Neural progenitor cell (in vitro differentiated cells): ENCODE results near the gene TTYH1. TPM values are rescaled to one million over a fixed set of nuclear protein-coding genes. Genes with fewer than 3 reads are reported as not detected.

Source experiments
- DNase-seq: peaks from one replicate; pipeline ENCODE4 v3.0.0-alpha.2; 2016; ENCODE audit warnings: low spot score
- H2AFZ ChIP-seq: fragments of 200-600 bp; sonication (generic); replicated peaks from 2 replicates; pipeline ENCODE4 v1.6.1; 2016; ENCODE audit warnings: antibody characterized with exemption
- H3F3A ChIP-seq: fragments of 200-600 bp; sonication (generic); 2 replicates; pipeline ENCODE4 v1.6.1; 2016; ENCODE audit warnings: antibody characterized with exemption, low read depth
- H3K27ac ChIP-seq: fragments of 200-600 bp; sonication (generic); 2 replicates; pipeline ENCODE4 v1.5.1; 2016; ENCODE audit warnings: mild to moderate bottlenecking
- H3K27me3 ChIP-seq: fragments of 200-600 bp; sonication (generic); 2 replicates; pipeline ENCODE4 v1.6.1; 2016; ENCODE audit warnings: mild to moderate bottlenecking, moderate library complexity
- H3K36me3 ChIP-seq: fragments of 200-600 bp; sonication (generic); 2 replicates; pipeline ENCODE4 v1.5.1; 2016
- H3K4me1 ChIP-seq: fragments of 200-600 bp; sonication (generic); 2 replicates; pipeline ENCODE4 v1.6.1; 2016; ENCODE audit warnings: mixed run types
- H3K4me2 ChIP-seq: fragments of 200-600 bp; sonication (generic); 2 replicates; pipeline ENCODE4 v1.6.1; 2016
- H3K4me3 ChIP-seq: fragments of 200-600 bp; sonication (generic); 2 replicates; pipeline ENCODE4 v1.5.1; 2016
- H3K79me2 ChIP-seq: fragments of 200-600 bp; sonication (generic); 2 replicates; pipeline ENCODE4 v1.6.1; 2016; ENCODE audit warnings: low read depth
- H3K9ac ChIP-seq: fragments of 200-600 bp; sonication (generic); 2 replicates; pipeline ENCODE4 v1.6.1; 2016
- H3K9me3 ChIP-seq: fragments of 200-600 bp; sonication (generic); 2 replicates; pipeline ENCODE4 v1.5.1; 2016; ENCODE audit warnings: low read depth
- H4K20me1 ChIP-seq: fragments of 200-600 bp; sonication (generic); 2 replicates; pipeline ENCODE4 v1.6.1; 2016; ENCODE audit warnings: low read depth
- H3K27ac Mint-ChIP-seq: 3 replicates; pipeline ENCODE4 v1.8.0; 2021; ENCODE audit warnings: mixed read lengths
- H3K27me3 Mint-ChIP-seq: 2 replicates; pipeline ENCODE4 v1.8.0; 2022; ENCODE audit warnings: low read depth, mild to moderate bottlenecking, inconsistent platforms, moderate library complexity, mixed read lengths; ENCODE audit not compliant: insufficient read depth
- H3K36me3 Mint-ChIP-seq: 3 replicates; pipeline ENCODE4 v1.8.0; 2021; ENCODE audit warnings: mixed read lengths
- H3K4me1 Mint-ChIP-seq: 3 replicates; pipeline ENCODE4 v1.8.0; 2021; ENCODE audit warnings: mixed read lengths
- H3K4me3 Mint-ChIP-seq: 3 replicates; pipeline ENCODE4 v1.8.0; 2021; ENCODE audit warnings: mild to moderate bottlenecking, moderate library complexity, mixed read lengths
- H3K9me3 Mint-ChIP-seq: 3 replicates; pipeline ENCODE4 v1.8.0; 2020; ENCODE audit warnings: mixed read lengths
- EZH2 ChIP-seq: fragments of 200-600 bp; sonication (generic); IDR thresholded peaks from 2 replicates; pipeline ENCODE4 v1.6.1; 2017; ENCODE audit warnings: antibody characterized with exemption, mild to moderate bottlenecking, moderate library complexity
- EZH2phosphoT487 ChIP-seq: fragments of 200-600 bp; sonication (generic); IDR thresholded peaks from 2 replicates; pipeline ENCODE4 v1.6.1; 2017; ENCODE audit warnings: antibody characterized with exemption
- total RNA-seq: library from RNA; depleted of rRNA; stranded (reverse); fragments of >200 nt; gene quantifications from 2 replicates; pipeline ENCODE4 v1.2.3, GENCODE V29; 2015; ENCODE audit warnings: low replicate concordance
- TF ChIP-seq, protein P1 (sequence below): fragments of 200-600 bp; sonication (generic); IDR thresholded peaks from 2 replicates; pipeline ENCODE4 v1.5.1; 2017; ENCODE audit warnings: antibody characterized with exemption, mild to moderate bottlenecking

The TTYH1 gene
- total RNA-seq, 1 donor from 2014 or later = 34.2 TPM

DNA sequence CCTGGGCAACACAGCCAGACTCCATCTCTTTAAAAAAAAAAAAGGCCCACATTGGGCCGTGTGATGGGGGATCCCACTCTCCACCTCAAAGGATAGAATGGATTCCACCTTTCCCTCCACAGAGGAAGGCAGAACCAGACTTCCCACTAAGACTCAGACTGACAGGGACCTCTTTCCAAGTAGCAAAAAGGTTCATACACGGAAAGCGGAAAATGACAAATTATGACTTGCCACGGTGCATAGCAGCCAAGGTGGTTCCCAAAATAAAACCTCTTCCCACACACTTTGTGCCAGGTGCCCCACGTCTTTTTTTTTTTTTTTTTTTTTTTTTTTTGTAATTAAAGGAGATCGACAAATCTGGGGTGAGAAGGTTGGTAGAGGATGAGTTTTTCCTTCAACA is 14.4 kb upstream of the TTYH1 start:
- DNase-seq = no peak
- TF ChIP-seq, protein P1, sequence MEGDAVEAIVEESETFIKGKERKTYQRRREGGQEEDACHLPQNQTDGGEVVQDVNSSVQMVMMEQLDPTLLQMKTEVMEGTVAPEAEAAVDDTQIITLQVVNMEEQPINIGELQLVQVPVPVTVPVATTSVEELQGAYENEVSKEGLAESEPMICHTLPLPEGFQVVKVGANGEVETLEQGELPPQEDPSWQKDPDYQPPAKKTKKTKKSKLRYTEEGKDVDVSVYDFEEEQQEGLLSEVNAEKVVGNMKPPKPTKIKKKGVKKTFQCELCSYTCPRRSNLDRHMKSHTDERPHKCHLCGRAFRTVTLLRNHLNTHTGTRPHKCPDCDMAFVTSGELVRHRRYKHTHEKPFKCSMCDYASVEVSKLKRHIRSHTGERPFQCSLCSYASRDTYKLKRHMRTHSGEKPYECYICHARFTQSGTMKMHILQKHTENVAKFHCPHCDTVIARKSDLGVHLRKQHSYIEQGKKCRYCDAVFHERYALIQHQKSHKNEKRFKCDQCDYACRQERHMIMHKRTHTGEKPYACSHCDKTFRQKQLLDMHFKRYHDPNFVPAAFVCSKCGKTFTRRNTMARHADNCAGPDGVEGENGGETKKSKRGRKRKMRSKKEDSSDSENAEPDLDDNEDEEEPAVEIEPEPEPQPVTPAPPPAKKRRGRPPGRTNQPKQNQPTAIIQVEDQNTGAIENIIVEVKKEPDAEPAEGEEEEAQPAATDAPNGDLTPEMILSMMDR = no peak
- TF ChIP-seq EZH2phosphoT487 (no peak), EZH2 (no peak)
- Histone ChIP-seq H4K20me1 (no peaks in the 10 kb centered on the region), H3K9me3 (no peaks in the 10 kb centered on the region), H3K27me3 (no peaks in the 10 kb centered on the region), H3K9ac (no peak overlapping the region), H3K4me3 (no peak overlapping the region), H3K36me3 (no peaks in the 10 kb centered on the region), H3F3A (no peaks in the 10 kb centered on the region), H2AFZ (no peak overlapping the region), H3K79me2 (no peaks in the 10 kb centered on the region), H3K4me1 (no peaks in the 10 kb centered on the region), H3K4me2 (no peak overlapping the region), H3K27ac (no peak overlapping the region)
- H3K27ac Mint-ChIP-seq = no peak overlapping the region
- peaks cover 4% of the 10 kb centered on the region for H3K4me1 Mint-ChIP-seq
- H3K36me3 Mint-ChIP-seq = no peaks in the 10 kb centered on the region
- no peaks in the 10 kb centered on the region for H3K9me3 Mint-ChIP-seq
- H3K4me3 Mint-ChIP-seq = no peak overlapping the region
- H3K27me3 Mint-ChIP-seq = no peaks in the 10 kb centered on the region

DNA sequence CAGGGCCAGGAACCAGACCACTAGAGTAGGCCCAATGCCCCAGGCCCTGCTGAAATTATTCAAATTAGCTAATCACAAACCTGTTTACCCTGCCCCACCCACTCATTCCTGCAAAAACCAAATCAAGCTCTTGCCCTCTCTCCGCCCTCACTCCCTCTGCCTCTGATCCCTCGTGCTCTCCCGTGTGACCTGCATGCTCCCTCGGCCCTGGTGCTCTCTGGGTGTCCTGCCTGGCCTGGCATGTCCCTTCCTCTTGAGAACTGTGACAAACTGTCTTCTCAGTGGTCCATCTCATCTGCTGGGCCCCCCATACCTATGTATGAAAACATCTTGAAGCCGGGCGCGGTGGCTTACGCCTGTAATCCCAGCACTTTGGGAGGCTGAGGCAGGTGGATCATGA is 12.2 kb upstream of the TTYH1 start:
- Histone ChIP-seq H3K4me3 (no peak overlapping the region), H3K4me2 (no peak overlapping the region), H3K9me3 (no peaks in the 10 kb centered on the region), H3F3A (no peaks in the 10 kb centered on the region), H3K36me3 (no peaks in the 10 kb centered on the region), H3K27ac (no peak overlapping the region), H3K27me3 (no peaks in the 10 kb centered on the region), H3K4me1 (no peaks in the 10 kb centered on the region), H3K9ac (no peak overlapping the region), H2AFZ (no peak overlapping the region), H4K20me1 (no peaks in the 10 kb centered on the region), H3K79me2 (no peaks in the 10 kb centered on the region)
- no peak overlapping the region for H3K27ac Mint-ChIP-seq
- peaks cover 4% of the 10 kb centered on the region for H3K27me3 Mint-ChIP-seq
- H3K4me3 Mint-ChIP-seq = no peak overlapping the region
- DNase-seq = no peak
- H3K4me1 Mint-ChIP-seq = peaks cover 4% of the 10 kb centered on the region
- no peaks in the 10 kb centered on the region for H3K36me3 Mint-ChIP-seq
- TF ChIP-seq EZH2phosphoT487 = no peak
- TF ChIP-seq EZH2 = no peak
- TF ChIP-seq, protein P1 = no peak
- H3K9me3 Mint-ChIP-seq = no peaks in the 10 kb centered on the region

DNA sequence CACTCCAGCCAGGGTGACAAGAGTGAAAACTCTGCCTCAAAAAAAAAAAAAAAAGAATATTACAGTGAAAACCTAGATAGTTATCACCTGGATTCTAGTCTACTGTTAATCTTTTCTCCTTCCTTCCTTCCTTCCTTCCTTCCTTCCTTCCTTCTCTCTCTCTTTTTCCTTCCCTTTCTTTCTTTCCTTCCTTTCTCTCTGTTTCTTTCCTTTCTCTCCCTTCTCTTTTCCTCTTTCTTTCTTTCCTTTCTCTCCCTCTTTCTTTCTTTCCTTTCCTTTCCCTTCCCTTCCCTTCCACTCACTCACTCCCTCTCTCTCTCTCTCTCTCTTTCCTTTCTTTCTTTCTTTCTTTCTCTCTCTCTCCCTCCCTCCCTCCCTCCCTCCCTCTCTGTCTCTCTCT is 9.6 kb upstream of the TTYH1 start:
- Histone ChIP-seq H3K9ac (no peak overlapping the region), H3K4me3 (no peak overlapping the region), H3F3A (no peaks in the 10 kb centered on the region), H4K20me1 (no peaks in the 10 kb centered on the region), H3K9me3 (no peaks in the 10 kb centered on the region), H3K4me2 (no peak overlapping the region), H2AFZ (no peak overlapping the region), H3K27me3 (no peaks in the 10 kb centered on the region), H3K27ac (no peak overlapping the region), H3K79me2 (no peaks in the 10 kb centered on the region), H3K36me3 (no peaks in the 10 kb centered on the region), H3K4me1 (peaks cover 2% of the 10 kb centered on the region)
- no peaks in the 10 kb centered on the region for H3K36me3 Mint-ChIP-seq
- H3K9me3 Mint-ChIP-seq = peaks cover 7% of the 10 kb centered on the region
- no peak for TF ChIP-seq EZH2phosphoT487
- TF ChIP-seq, protein P1 = no peak
- no peak for TF ChIP-seq EZH2
- H3K27me3 Mint-ChIP-seq = peaks cover 10% of the 10 kb centered on the region
- H3K4me3 Mint-ChIP-seq = no peak overlapping the region
- no peak overlapping the region for H3K27ac Mint-ChIP-seq
- DNase-seq = no peak
- peaks cover 7% of the 10 kb centered on the region for H3K4me1 Mint-ChIP-seq

DNA sequence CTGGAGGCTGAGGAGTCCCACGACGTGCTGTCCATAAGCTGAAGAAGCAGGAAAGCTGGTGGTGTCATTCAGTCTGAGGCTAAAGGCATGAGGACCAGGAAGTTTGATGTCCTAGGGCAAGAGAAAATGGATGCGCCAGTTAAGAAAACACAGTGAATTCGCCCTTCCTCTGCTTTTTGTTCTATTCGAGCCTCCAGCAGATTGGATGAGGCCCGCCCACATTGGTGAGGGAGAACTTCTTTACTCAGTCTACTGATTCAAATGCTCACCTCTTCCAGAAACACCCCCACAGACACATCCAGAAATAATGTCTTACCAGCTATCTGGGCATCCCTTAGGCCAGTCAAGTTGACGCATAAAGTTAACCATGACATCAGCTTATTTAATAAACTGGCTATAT is 7.5 kb upstream of the TTYH1 start:
- no peak overlapping the region for H3K4me3 ChIP-seq
- no peaks in the 10 kb centered on the region for H4K20me1 ChIP-seq
- DNase-seq = no peak
- no peaks in the 10 kb centered on the region for H3K27me3 ChIP-seq
- no peak for TF ChIP-seq EZH2
- TF ChIP-seq EZH2phosphoT487 = no peak
- TF ChIP-seq, protein P1 = no peak
- H3K27me3 Mint-ChIP-seq = peaks cover 13% of the 10 kb centered on the region
- no peak overlapping the region for H3K27ac ChIP-seq
- no peaks in the 10 kb centered on the region for H3K79me2 ChIP-seq
- H2AFZ ChIP-seq = no peak overlapping the region
- no peaks in the 10 kb centered on the region for H3K9me3 ChIP-seq
- H3K4me3 Mint-ChIP-seq = no peak overlapping the region
- peaks cover 3% of the 10 kb centered on the region for H3K4me1 ChIP-seq
- no peak overlapping the region for H3K9ac ChIP-seq
- no peaks in the 10 kb centered on the region for H3K36me3 Mint-ChIP-seq
- H3K36me3 ChIP-seq = no peaks in the 10 kb centered on the region
- H3K4me1 Mint-ChIP-seq = peaks cover 11% of the 10 kb centered on the region
- H3K9me3 Mint-ChIP-seq = peaks cover 7% of the 10 kb centered on the region
- H3K4me2 ChIP-seq = no peak overlapping the region
- no peak overlapping the region for H3K27ac Mint-ChIP-seq
- no peaks in the 10 kb centered on the region for H3F3A ChIP-seq
